HCT116 (cell line): Measurements from ENCODE around the gene C16orf95. TPM values are rescaled to one million over a fixed set of nuclear protein-coding genes. Genes with fewer than 3 reads are reported as not detected.

Experiments
- ATAC-seq: fragments of 200-7000 bp; cut with Tn5 transposase; 2 replicates; pipeline ENCODE4 v1.9.1; 2020; ENCODE audit warnings: mild to moderate bottlenecking, moderate library complexity
- BruUV-seq: library from RNA; stranded (reverse); fragments of 400-500 nt; replicated peaks from 2 replicates; lab custom pipeline; 2021; lab: Mats Ljungman, UMichigan
- CTCF ChIA-PET: fragments of 300-600 bp; sonication (Branson Sonifier 250); formaldehyde crosslinking; loops from one replicate; lab custom pipeline; 2021; ENCODE audit warnings: antibody characterized with exemption; lab: Charles Lee
- POLR2A ChIA-PET: fragments of 300-600, 350-600 bp; sonication (Branson Sonifier 250); formaldehyde crosslinking; loops from one replicate; lab custom pipeline; 2021; ENCODE audit warnings: antibody characterized with exemption; lab: Charles Lee
- RAD21 ChIA-PET, 2 experiments: fragments of 300-600 bp; sonication (Branson Sonifier 250); formaldehyde crosslinking; loops; one replicate each; lab custom pipeline; 2023; ENCODE audit warnings: low total read pairs in 2 of 2; ENCODE audit not compliant: uncharacterized antibody in 2 of 2, unreplicated experiment in 2 of 2, low non-redundant PET in 1 of 2; lab: Charles Lee
- DNase-seq: peaks from one replicate; pipeline ENCODE4 v3.0.0-alpha.2; 2010; ENCODE audit warnings: low read depth, low spot score
- H2AFZ ChIP-seq: fragments of 200-600 bp; shearing (Covaris generic), sonication (generic); 2 replicates; pipeline ENCODE4 v1.6.1; 2017; ENCODE audit warnings: low read depth, mixed run types, mixed read lengths, antibody characterized with exemption, low read length; ENCODE audit not compliant: poor library complexity, severe bottlenecking
- H3K27ac ChIP-seq: 2 replicates; pipeline ENCODE4 v1.5.1; 2012; ENCODE audit warnings: low read depth, low read length
- H3K27me3 ChIP-seq: fragments of 200-600 bp; sonication (generic); 2 replicates; pipeline ENCODE4 v1.6.1; 2016; ENCODE audit warnings: mixed run types, low read length, mixed read lengths; ENCODE audit not compliant: insufficient read depth
- H3K36me3 ChIP-seq, 2 experiments: fragments of 200-500 bp in 1 of 2; fragments of 200-600 bp in 1 of 2; sonication (Bioruptor generic) in 1 of 2; sonication (generic) in 1 of 2; 2 replicates each; pipeline versions ENCODE4 v1.5.1 to v1.6.1; 2014 to 2016; ENCODE audit warnings: low read length in 2 of 2, inconsistent platforms in 1 of 2, mixed read lengths in 1 of 2, mixed run types in 1 of 2; ENCODE audit not compliant: insufficient read depth in 2 of 2, control insufficient read depth in 1 of 2
- H3K4me1 ChIP-seq, 2 experiments: fragments of 200-600 bp in 1 of 2; sonication (generic) in 1 of 2; 2 replicates each; pipeline versions ENCODE4 v1.5.1 to v1.6.1; 2012 to 2017; ENCODE audit warnings: low read length in 2 of 2, inconsistent platforms in 1 of 2, mild to moderate bottlenecking in 1 of 2, mixed read lengths in 1 of 2, mixed run types in 1 of 2, moderate library complexity in 1 of 2; ENCODE audit not compliant: insufficient read depth in 2 of 2, control insufficient read depth in 1 of 2
- H3K4me2 ChIP-seq: fragments of 200-600 bp; sonication (generic); 2 replicates; pipeline ENCODE4 v1.6.1; 2017; ENCODE audit warnings: mixed run types, low read length, mixed read lengths
- H3K4me3 ChIP-seq, 2 experiments: fragments of 200-600 bp in 1 of 2; sonication (generic) in 1 of 2; replicated peaks in 1 of 2; 2 replicates each; pipeline ENCODE4 v1.5.1; 2011 to 2016; ENCODE audit warnings: low read length in 2 of 2, control low read depth in 1 of 2, low read depth in 1 of 2, mild to moderate bottlenecking in 1 of 2, mixed read lengths in 1 of 2, mixed run types in 1 of 2
- H3K79me2 ChIP-seq: fragments of 200-600 bp; sonication (generic); 2 replicates; pipeline ENCODE4 v1.6.1; 2017; ENCODE audit warnings: mild to moderate bottlenecking, mixed run types, low read length, moderate library complexity, mixed read lengths; ENCODE audit not compliant: insufficient read depth
- H3K9ac ChIP-seq: fragments of 200-600 bp; sonication (generic); 2 replicates; pipeline ENCODE4 v1.6.1; 2016; ENCODE audit warnings: low read length, mixed read lengths
- H3K9me2 ChIP-seq: fragments of 200-600 bp; sonication (generic), shearing (Covaris generic); 2 replicates; pipeline ENCODE4 v1.6.1; 2017; ENCODE audit warnings: mixed run types, mild to moderate bottlenecking, moderate library complexity; ENCODE audit not compliant: insufficient read depth
- H3K9me3 ChIP-seq, 2 experiments: fragments of 200-500 bp in 1 of 2; fragments of 200-600 bp in 1 of 2; sonication (Bioruptor generic) in 1 of 2; sonication (generic) in 1 of 2; 2 replicates each; pipeline ENCODE4 v1.6.1; 2014 to 2017; ENCODE audit warnings: low read length in 2 of 2, mixed read lengths in 2 of 2, inconsistent platforms in 1 of 2, low read depth in 1 of 2, mild to moderate bottlenecking in 1 of 2, mixed run types in 1 of 2, moderate library complexity in 1 of 2; ENCODE audit not compliant: control insufficient read depth in 1 of 2, insufficient read depth in 1 of 2
- H4K20me1 ChIP-seq: fragments of 200-600 bp; sonication (generic), shearing (Covaris generic); 2 replicates; pipeline ENCODE4 v1.6.1; 2017; ENCODE audit warnings: mixed run types, mild to moderate bottlenecking, moderate library complexity; ENCODE audit not compliant: insufficient read depth
- CBX3 ChIP-seq: IDR thresholded peaks from 2 replicates; pipeline ENCODE4 v1.6.1; 2012; ENCODE audit warnings: low read depth
- CEBPB ChIP-seq: IDR thresholded peaks from 2 replicates; pipeline ENCODE4 v1.6.1; 2012; ENCODE audit warnings: low read depth
- CTCF ChIP-seq, 3 experiments: fragments of 200-600 bp in 1 of 3; sonication (generic) in 1 of 3; IDR thresholded peaks in 2 of 3; conservative IDR thresholded peaks in 1 of 3; 2 replicates each; pipeline ENCODE4 v1.5.1; 2012 to 2017; ENCODE audit warnings: low read depth in 2 of 3, low read length in 2 of 3, antibody characterized with exemption in 1 of 3, borderline replicate concordance in 1 of 3, control low read depth in 1 of 3, mild to moderate bottlenecking in 1 of 3, mixed read lengths in 1 of 3, mixed run types in 1 of 3, moderate library complexity in 1 of 3; ENCODE audit not compliant: insufficient read depth in 1 of 3
- EGR1 ChIP-seq: IDR thresholded peaks from 2 replicates; pipeline ENCODE4 v1.6.1; 2012; ENCODE audit warnings: low read depth
- EZH2phosphoT487 ChIP-seq: fragments of 200-600 bp; IDR thresholded peaks from 2 replicates; pipeline ENCODE4 v1.6.1; 2018; ENCODE audit warnings: antibody characterized with exemption, borderline replicate concordance
- FOSL1 ChIP-seq: IDR thresholded peaks from 2 replicates; pipeline ENCODE4 v1.6.1; 2012; ENCODE audit warnings: low read depth
- JUND ChIP-seq: IDR thresholded peaks from 2 replicates; pipeline ENCODE4 v1.6.1; 2012
- MAX ChIP-seq: IDR thresholded peaks from 2 replicates; pipeline ENCODE4 v1.6.1; 2012
- POLR2A ChIP-seq: IDR thresholded peaks from 2 replicates; pipeline ENCODE4 v1.7.0; 2011; ENCODE audit warnings: borderline replicate concordance; ENCODE audit not compliant: insufficient read depth, insufficient read length; ENCODE audit errors: extremely low read depth
- POLR2AphosphoS5 ChIP-seq: IDR thresholded peaks from 2 replicates; pipeline ENCODE4 v1.6.1; 2011; ENCODE audit warnings: mild to moderate bottlenecking, low read depth, low read length, moderate library complexity
- REST ChIP-seq: IDR thresholded peaks from 2 replicates; pipeline ENCODE4 v1.6.1; 2012; ENCODE audit warnings: low read depth
- SIN3A ChIP-seq: IDR thresholded peaks from 2 replicates; pipeline ENCODE4 v1.6.1; 2012; ENCODE audit warnings: low read depth
- SP1 ChIP-seq: IDR thresholded peaks from 2 replicates; pipeline ENCODE4 v1.6.1; 2012; ENCODE audit warnings: low read depth
- SRF ChIP-seq: IDR thresholded peaks from 2 replicates; pipeline ENCODE4 v1.6.1; 2012; ENCODE audit warnings: low read depth
- TCF7L2 ChIP-seq: IDR thresholded peaks from 2 replicates; pipeline ENCODE4 v1.7.0; 2011; ENCODE audit warnings: borderline replicate concordance, inconsistent platforms; ENCODE audit not compliant: insufficient read depth, insufficient read length; ENCODE audit errors: extremely low read depth
- YY1 ChIP-seq: IDR thresholded peaks from 2 replicates; pipeline ENCODE4 v1.6.1; 2011; ENCODE audit warnings: low read length, low read depth, moderate library complexity, mild to moderate bottlenecking; ENCODE audit not compliant: insufficient replicate concordance; ENCODE audit errors: extremely low read depth
- ZBTB33 ChIP-seq: IDR thresholded peaks from 2 replicates; pipeline ENCODE4 v1.6.1; 2011; ENCODE audit warnings: mild to moderate bottlenecking, low read length, moderate library complexity; ENCODE audit not compliant: insufficient replicate concordance; ENCODE audit errors: extremely low read depth
- ZFX ChIP-seq: fragments of 450-650 bp; IDR thresholded peaks from 2 replicates; pipeline ENCODE4 v1.6.1; 2017
- ZNF274 ChIP-seq: fragments of 200-500 bp; sonication (Bioruptor generic); IDR thresholded peaks from 2 replicates; pipeline ENCODE4 v1.6.1; 2014; ENCODE audit warnings: mild to moderate bottlenecking, low read depth, low read length, inconsistent platforms
- intact Hi-C: fragments of 100-400 bp; cut with micrococcal nuclease; formaldehyde crosslinking; loops from 2 replicates; pipeline ENCODE4 v1.10.0; 2022
- total RNA-seq: library from RNA; stranded (reverse); gene quantifications from one replicate; pipeline ENCODE4 v1.2.1, GENCODE V29; 2021; ENCODE audit not compliant: unreplicated experiment

Gene C16orf95
- total RNA-seq, 1 experiment from 2014 or later = 12.2 TPM

GRCh38 chr16:87298857-87299465, 18.2 kb downstream of the C16orf95 start:
- Histone ChIP-seq H3K4me2 (no peak overlapping the region), H3K9me3 (no peaks in the 10 kb centered on the region), H3K79me2 (no peaks in the 10 kb centered on the region), H3K36me3 (no peaks in the 10 kb centered on the region), H4K20me1 (no peaks in the 10 kb centered on the region), H3K4me3 (no peak overlapping the region), H3K9ac (no peak overlapping the region), H3K9me2 (no peaks in the 10 kb centered on the region), H2AFZ (no peak overlapping the region), H3K4me1 (peaks cover 4 to 10% of the 10 kb centered on the region in 2 experiments; a peak in 3 of 4 replicates), H3K27ac (no peak overlapping the region), H3K27me3 (no peaks in the 10 kb centered on the region)
- ChIA-PET CTCF (interaction anchor here (1.3 to 1.5 kb wide), 2 partner anchors 18 to 736 kb away, joined by 3 to 7 read pairs; partner anchors contain the start of gene C16orf95), RAD21 (no interaction called here), POLR2A (no interaction called here)
- DNase-seq (no peak), ATAC-seq (no peak)
- no TSS peak for BruUV-seq
- TF ChIP-seq SP1 (no peak), CTCF (IDR thresholded peaks at IDR 0.05 in 2 of 3, conservative IDR thresholded peaks at IDR 0.05 in 1 of 3; ENCODE audit: borderline replicate concordance in 1 of 3, insufficient read depth in 1 of 3, low read depth in 2 of 3, low read length in 2 of 3) (no peak), CBX3 (no peak), TCF7L2 (no peak), JUND (no peak), ZFX (no peak), FOSL1 (no peak), EGR1 (no peak), MAX (no peak), SIN3A (no peak), SRF (no peak), REST (no peak), POLR2A (no peak), ZBTB33 (no peak), YY1 (no peak), POLR2AphosphoS5 (no peak), ZNF274 (no peak), EZH2phosphoT487 (no peak), CEBPB (no peak)
- intact Hi-C loops = loop anchor here (1.0 to 5.0 kb wide), 2 partner anchors 338 to 736 kb away; no protein-coding TSS in a partner anchor
